AG08396 (cell line): ENCODE data around the gene FLRT2.

Experiments
- DNase-seq: peaks from one replicate; pipeline ENCODE4 v3.0.0; 2012; ENCODE audit warnings: low spot score, mixed read lengths

FLRT2 gene

GRCh38 chr14:85599939-85600338 is 70.0 kb downstream of the FLRT2 start:
- no peak for DNase-seq

GRCh38 chr14:85601246-85601645 is 71.3 kb downstream of the FLRT2 start:
- DNase-seq: no peak

GRCh38 chr14:85601690-85602089 is 71.7 kb downstream of the FLRT2 start:
- no peak for DNase-seq

- DNase-seq: no peak
Measured at GRCh38 chr14:85602345-85602744, 72.4 kb downstream of the FLRT2 start.

- DNase-seq: no peak
Measured at GRCh38 chr14:85604021-85604420, 74.1 kb downstream of the FLRT2 start.

GRCh38 chr14:85604714-85605113 is 74.8 kb downstream of the FLRT2 start:
- DNase-seq: no peak

- peak; percentile 74 for DNase-seq
Measured at GRCh38 chr14:85607651-85608081, 77.7 kb downstream of the FLRT2 start.

- DNase-seq: no peak
Measured at GRCh38 chr14:85613496-85613895, 83.6 kb downstream of the FLRT2 start.

GRCh38 chr14:85616386-85616885 is 86.5 kb downstream of the FLRT2 start:
- DNase-seq: no peak

- DNase-seq: no peak
Measured at GRCh38 chr14:85616886-85617285, 86.9 kb downstream of the FLRT2 start.

GRCh38 chr14:85617791-85618190 is 87.8 kb downstream of the FLRT2 start:
- no peak for DNase-seq

GRCh38 chr14:85618390-85618789 is 88.4 kb downstream of the FLRT2 start:
- no peak for DNase-seq

GRCh38 chr14:85618978-85619377 is 89.0 kb downstream of the FLRT2 start:
- DNase-seq: no peak

- no peak for DNase-seq
Measured at GRCh38 chr14:85619851-85620250, 89.9 kb downstream of the FLRT2 start.

GRCh38 chr14:85620947-85621346 is 91.0 kb downstream of the FLRT2 start:
- no peak for DNase-seq

GRCh38 chr14:85622106-85622505 is 92.2 kb downstream of the FLRT2 start:
- no peak for DNase-seq

GRCh38 chr14:85622986-85623685 is 93.2 kb downstream of the FLRT2 start:
- DNase-seq: no peak

GRCh38 chr14:85625925-85626585 is 96.1 kb downstream of the FLRT2 start:
- no peak for DNase-seq

- no peak for DNase-seq
Measured at GRCh38 chr14:85634205-85634604, 104.3 kb downstream of the FLRT2 start.

- no peak for DNase-seq
Measured at GRCh38 chr14:85644211-85644610, 114.3 kb downstream of the FLRT2 start.

GRCh38 chr14:85653029-85653428 is 123.1 kb downstream of the FLRT2 start:
- no peak for DNase-seq

GRCh38 chr14:85660243-85660922 is 130.4 kb downstream of the FLRT2 start:
- DNase-seq: no peak

GRCh38 chr14:85662096-85662495 is 132.2 kb downstream of the FLRT2 start:
- no peak for DNase-seq
